NCI-H2107 treated with DMSO at 0.1 percent for 48 hours (cell line): ENCODE results near the gene PODXL2.
"Not testable (repeated sequence)": the region's sequence is repeated elsewhere in the genome, so short reads cannot be mapped to it uniquely, and the experiment has no call there.

Source experiments
- DNase-seq: peaks from one replicate; lab custom pipeline; 2025; ENCODE audit not compliant: unreplicated experiment; lab: John Stamatoyannopoulos, UW

PODXL2 gene

DNA sequence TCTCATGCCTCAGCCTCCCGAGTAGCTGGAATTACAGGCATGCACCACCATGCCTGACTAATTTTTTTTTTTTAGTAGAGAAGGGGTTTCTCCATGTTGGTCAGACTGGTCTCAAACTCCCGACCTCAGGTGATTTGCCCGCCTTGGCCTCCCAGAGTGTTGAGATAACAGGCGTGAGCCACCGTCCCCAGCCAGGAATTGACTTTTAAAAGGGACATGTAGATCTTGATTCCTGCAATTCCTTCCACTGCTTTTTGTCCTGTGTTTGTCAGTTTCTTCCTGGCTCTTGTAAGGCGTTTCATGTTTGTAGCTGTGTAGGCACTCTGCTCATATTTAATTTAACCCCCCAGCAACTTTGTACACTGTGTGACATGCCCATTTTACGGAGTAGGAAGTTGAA lies 23.4 kb upstream of the PODXL2 start:
- not testable (repeated sequence) for DNase-seq

DNA sequence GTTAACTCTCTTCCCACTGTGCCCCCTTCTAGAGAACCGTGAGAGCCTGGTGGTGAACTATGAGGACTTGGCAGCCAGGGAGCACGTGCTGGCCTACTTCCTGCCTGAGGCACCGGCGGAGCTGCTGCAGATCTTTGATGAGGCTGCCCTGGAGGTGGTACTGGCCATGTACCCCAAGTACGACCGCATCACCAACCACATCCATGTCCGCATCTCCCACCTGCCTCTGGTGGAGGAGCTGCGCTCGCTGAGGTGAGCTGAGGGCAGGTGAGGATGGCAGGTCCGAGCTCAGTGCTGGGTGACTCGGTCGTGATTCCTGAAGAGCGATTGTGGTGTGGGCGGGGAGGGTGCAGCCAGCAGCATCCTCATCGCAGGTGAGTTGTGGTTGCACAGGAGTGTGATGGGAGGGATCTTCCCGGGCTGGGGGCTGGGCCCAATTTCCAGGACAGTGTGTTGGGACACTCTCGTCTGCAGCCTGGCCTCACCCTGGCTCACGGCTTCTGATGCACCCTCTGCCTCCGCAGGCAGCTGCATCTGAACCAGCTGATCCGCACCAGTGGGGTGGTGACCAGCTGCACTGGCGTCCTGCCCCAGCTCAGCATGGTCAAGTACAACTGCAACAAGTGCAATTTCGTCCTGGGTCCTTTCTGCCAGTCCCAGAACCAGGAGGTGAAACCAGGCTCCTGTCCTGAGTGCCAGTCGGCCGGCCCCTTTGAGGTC lies 22.7 kb upstream of the PODXL2 start:
- no peak for DNase-seq

DNA sequence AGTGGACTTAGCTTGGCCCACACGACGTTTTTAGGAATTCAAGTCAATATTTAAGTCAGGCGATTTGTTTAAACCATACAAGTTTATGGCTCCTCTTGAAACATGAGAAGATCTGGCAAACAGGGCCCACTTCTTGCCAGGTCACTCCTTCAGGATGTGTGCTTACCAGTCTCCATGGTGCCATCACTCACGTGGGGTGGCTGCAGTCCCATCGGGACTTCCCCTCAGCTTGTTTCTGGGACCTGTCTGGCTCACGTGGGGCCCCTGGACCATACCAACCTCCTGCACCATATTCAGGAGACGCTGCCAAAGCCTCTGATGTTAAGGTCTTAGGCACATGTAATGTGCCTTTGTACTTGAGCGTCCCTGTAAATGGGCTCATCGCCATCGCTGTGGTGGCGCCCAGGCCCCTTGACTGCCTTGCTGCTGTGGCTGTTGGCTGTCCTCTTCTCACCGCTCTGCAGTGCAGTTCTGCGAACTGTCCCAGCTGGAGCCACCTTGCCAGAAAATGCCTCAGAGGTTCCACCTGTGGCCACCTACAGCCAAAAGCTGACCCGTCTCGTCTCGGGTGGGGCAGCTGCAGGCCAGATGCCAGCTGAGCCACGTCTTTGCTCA lies 21.9 kb upstream of the PODXL2 start:
- no peak for DNase-seq

DNA sequence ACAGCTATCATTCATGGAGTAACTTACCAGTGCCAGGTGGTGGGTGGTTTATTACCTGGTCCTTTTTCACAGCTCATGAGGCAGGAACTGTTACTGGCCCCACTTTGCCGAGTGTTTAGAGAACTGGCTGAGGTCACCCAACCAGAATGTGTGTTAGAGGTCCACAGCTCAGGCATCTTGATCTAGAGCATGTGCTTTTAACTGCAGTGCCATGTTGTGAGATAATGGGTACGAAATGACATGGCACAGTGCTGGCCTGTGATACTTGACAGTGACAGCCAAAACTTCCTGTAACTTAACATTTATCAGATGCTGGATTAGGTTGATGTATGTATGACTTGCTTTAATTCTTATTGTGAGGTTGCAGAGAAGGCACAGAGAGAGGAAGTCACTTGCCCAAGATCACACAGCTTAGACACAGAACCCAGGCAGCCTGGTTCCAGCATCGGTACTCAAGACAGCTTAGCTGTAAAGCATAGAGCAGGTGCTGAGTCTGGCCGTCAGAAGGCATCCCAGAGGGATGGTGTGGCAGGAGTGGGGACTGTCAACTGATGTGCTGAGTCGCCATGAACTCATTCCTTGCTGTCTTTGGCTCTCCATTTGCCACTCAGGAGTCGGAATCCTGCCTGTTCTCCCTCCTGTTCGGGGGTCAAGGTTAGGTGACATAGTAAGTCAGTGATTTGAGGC lies 21.2 kb upstream of the PODXL2 start:
- no peak for DNase-seq

DNA sequence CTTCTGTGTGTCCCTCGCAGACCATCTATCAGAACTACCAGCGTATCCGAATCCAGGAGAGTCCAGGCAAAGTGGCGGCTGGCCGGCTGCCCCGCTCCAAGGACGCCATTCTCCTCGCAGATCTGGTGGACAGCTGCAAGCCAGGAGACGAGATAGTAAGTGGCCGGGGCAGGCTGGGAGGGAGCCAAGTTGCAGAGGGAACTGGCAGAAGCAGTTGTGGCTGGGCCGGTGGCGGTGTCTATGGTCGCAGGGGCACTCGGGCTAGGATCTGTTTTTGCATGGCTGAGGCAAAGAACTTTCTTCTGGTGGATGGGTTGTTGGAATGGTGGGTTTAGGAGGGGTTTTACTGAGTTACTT lies 20.6 kb upstream of the PODXL2 start:
- DNase-seq, result no peak

DNA sequence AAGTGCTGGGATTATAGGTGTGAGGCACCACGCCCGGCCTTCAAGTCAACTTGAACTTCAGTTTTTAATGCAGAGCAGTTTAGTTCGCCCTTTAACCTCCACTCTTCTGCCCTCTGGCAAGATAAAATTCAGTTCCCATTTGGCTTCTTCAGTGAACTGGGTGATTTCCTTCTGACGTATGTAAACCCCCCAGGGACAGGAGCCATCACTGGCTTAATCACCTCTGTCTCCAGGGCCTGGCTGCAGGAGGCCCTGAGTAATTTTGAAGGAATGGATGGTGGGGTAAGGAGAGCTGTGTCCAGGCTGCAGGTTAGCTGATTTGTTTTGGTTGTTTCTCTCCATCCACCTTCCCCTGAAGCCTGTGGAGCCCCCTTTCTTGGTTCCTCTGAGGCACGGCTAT lies 18.9 kb upstream of the PODXL2 start:
- DNase-seq, result no peak

DNA sequence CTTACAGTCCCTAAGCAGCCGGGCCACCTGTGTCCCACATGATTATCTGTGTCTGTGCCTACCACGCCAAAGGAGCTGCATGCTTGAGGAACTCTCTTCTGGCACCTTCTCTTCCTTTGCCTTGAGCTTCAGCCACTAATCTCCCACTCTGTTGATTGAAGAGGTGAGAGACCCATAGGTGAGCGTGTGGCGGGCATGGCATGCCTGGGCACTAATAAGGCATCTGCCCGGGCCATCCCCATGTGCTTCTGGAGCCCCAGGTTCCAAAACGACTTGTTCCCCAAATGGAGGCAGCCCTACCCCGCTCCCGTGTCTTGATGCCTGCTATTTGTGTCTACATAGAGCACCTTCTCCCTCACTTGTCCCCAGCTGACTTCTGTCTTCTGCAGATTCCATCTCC lies 17.7 kb upstream of the PODXL2 start:
- no peak for DNase-seq

DNA sequence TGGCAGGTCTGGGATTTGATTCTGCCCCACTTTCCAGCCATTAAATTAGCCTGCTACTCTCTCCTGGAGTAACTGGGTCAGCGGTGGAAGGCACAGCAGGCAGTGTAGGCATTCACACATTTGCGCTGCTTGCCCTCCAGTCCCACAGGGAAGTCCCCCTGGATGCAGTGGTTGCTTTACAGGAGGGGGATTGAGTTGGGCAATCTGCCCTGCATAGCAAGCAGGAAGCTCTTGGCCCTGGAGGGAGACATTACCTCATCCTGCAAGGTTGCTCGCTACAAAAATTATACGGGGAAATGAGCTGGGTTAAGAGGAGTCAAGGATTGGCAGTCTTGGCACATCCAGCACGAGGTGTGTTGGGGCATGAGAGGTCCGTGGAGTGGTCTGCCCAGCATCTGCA lies 16.0 kb upstream of the PODXL2 start:
- DNase-seq, result no peak

DNA sequence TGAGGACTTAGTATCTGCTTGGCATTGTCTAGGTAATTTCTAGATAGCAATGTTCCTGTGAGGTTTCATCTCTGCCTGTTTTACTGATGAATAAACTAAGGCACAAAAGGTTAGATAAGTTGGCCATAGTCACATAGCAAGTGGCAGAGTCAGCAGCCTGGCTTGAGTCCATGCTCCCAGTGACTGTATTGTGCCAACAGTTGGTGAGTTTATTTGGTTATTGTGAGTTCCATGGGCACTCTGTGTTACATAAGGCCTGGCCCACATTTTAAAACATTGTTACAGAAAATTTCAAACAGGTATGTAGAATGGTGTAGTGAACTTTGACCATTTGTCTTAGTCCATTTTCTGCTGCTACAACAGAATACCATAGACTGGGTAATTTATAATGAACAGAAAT lies 15.6 kb upstream of the PODXL2 start:
- no peak for DNase-seq

DNA sequence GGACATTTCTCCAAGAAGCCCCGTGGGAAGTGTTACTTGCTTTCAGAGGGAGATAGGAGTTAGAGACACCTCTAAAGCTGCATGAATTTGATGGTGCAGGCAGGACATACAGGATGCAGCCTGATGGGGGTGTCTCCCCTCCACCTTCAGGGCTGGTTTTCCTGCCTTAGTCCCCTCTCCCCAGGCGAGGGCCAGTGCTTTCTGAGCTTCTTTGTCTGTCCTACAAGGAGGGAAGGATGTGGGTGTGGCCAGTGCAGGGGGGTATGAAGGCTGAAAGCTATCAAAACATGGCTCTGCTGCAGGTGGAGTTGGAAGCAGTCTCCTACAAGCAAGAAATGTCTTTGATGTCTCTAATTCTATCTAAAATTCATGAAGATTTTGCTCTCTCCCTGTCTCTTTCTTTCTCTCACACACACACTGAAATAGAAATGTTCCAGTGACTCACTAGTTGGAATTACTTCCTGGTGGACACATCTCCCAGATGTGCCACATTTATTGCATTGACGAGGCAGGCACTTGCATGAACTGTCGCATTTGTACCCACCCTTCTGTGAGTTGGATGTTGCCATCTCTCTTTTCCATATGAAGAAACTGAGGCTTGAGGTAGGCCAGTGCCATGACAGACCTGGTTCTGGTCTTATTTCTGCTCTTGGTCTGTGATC lies 13.9 kb upstream of the PODXL2 start:
- DNase-seq, result no peak

DNA sequence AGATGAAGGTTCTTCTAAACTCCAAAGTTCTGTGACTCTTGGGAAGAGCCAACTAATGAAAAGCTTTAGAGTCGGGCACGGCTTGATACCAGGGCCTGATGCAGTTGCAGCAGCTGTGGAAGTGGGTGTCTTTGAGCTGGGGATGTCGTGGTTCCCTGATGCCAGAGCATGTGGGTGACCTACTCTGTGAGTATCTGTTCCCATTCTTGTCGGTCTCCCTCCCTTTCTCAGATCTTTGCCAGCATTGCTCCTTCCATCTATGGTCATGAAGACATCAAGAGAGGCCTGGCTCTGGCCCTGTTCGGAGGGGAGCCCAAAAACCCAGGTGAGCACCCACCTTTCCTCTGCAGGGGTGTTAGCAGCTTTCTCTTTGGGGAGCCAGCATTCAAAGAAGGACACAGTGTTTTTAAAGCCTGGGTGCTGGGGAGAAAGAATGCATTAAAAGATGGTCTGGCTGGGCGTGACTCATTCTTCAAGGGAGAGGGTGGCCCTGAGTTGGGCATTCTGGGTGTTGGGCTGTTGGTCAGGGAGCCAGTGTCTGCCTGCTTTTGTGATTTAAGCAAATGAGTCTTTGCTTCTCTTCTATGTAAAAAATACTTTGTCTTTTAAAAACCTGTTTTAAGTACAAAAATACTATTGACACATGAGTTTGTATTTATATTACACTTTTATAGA lies 13.2 kb upstream of the PODXL2 start:
- DNase-seq, result no peak

DNA sequence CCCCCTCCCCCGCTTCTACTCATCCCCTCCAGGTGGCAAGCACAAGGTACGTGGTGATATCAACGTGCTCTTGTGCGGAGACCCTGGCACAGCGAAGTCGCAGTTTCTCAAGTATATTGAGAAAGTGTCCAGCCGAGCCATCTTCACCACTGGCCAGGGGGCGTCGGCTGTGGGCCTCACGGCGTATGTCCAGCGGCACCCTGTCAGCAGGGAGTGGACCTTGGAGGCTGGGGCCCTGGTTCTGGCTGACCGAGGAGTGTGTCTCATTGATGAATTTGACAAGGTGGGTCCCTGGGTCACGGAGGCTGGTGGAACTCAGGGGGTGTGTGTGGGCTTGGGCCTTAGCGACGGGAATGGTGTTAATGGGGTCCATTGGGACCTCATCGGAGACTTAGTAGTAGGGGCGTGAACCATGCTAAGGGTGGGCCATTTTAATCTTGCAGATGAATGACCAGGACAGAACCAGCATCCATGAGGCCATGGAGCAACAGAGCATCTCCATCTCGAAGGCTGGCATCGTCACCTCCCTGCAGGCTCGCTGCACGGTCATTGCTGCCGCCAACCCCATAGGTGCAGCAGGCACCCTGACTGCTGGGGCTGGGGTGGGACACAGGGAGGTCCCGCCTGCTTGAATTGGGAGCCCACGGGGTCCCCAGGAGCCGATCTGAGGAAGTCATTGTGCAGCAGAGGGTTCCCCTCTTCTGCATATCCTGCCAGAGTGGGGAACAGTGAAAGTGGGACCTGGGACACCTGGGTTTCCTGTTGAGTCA lies 12.0 kb upstream of the PODXL2 start:
- no peak for DNase-seq

DNA sequence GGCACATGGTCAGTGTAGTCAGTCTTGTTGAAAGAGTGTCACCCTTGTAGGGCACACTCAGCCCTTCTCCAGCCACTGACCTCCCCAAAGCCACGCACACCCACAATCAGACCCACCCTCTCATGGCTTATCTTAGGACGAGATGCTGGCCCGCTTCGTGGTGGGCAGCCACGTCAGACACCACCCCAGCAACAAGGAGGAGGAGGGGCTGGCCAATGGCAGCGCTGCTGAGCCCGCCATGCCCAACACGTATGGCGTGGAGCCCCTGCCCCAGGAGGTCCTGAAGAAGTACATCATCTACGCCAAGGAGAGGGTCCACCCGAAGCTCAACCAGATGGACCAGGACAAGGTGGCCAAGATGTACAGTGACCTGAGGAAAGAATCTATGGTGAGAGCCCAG lies 10.1 kb upstream of the PODXL2 start:
- no peak for DNase-seq

DNA sequence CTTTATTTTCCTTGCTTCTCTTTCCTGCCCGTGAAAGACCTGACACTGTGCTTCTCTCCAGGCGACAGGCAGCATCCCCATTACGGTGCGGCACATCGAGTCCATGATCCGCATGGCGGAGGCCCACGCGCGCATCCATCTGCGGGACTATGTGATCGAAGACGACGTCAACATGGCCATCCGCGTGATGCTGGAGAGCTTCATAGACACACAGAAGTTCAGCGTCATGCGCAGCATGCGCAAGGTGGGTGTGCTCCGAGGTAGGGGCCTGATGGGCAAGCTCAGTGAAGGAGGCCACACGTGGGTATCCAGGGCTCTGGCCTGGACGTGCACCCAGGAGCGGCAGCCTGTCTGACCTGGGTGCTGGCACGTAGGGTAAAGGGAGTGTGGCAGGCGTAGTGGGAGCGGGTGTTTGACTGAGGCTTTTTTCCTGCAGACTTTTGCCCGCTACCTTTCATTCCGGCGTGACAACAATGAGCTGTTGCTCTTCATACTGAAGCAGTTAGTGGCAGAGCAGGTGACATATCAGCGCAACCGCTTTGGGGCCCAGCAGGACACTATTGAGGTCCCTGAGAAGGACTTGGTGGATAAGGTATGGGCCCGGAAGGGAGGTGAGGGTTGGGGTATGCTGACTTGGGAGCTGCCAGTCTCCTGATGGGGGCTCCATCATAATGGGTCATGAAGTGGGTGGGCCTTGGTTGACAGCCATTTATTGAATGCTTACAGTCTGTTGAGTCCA lies 8.2 kb upstream of the PODXL2 start:
- DNase-seq, result no peak

DNA sequence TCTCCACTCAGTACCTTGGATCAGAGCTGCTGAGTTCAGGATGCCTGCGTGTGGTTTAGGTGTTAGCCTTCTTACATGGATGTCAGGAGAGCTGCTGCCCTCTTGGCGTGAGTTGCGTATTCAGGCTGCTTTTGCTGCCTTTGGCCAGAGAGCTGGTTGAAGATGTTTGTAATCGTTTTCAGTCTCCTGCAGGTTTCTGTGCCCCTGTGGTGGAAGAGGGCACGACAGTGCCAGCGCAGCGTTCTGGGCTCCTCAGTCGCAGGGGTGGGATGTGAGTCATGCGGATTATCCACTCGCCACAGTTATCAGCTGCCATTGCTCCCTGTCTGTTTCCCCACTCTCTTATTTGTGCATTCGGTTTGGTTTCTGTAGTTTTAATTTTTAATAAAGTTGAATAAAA lies 7.0 kb upstream of the PODXL2 start:
- DNase-seq, result no peak

DNA sequence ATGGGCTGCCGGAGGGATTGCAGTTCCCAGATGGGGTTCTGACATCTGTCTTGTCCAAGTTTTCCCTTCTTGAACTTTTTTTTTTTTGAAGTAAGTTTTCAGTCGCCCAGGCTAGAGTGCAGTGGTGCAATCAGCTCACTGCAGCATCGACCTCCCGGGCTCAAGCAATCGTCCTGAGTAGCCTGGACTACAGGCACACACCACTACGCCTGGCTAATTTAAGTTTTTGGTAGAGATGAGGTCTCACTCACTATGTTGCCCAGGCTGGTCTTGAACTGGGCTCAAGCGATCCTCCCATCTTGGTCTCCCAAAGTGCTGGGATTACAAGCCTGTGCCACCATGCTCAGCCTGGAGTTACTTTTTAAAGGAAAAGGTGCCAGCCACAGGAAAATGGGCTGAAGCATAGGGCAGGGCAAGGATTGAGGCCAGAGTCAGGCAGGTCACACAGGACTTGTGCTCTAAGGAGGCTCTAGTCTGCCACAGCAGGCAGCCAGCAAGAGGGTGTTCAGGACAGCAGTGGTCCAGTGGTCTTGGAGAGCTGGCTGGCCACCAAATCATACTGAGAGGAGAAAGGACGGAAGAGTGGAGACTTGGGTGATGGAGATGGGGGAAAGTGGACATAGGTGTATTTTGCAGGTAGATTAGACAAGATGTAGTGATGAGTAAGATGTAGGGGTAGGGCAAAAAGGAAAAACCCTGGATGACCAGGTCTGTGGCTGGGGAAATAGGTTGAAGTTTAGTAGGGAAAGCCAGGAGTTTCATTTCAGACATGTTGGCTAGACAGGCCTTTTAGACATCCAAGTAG lies 6.0 kb upstream of the PODXL2 start:
- DNase-seq, result no peak

DNA sequence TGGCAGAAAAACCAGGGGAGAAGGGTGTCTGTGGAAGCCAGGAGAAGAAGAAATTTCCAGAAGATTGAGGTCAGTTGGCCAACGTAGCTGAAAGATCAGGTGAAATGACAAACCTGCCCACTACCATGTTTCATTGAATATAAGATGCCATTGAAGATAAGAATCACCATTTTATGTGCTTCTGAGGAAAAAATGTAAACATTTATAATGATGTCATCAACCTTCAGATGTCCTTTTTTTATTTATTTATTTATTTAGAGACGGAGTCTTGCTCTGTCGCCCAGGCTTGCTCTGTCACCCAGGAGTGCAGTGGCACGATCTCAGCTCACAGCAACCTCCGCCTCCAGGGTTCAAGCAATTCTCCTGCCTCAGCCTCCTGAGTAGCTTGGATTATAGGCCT lies 4.9 kb upstream of the PODXL2 start:
- no peak for DNase-seq

DNA sequence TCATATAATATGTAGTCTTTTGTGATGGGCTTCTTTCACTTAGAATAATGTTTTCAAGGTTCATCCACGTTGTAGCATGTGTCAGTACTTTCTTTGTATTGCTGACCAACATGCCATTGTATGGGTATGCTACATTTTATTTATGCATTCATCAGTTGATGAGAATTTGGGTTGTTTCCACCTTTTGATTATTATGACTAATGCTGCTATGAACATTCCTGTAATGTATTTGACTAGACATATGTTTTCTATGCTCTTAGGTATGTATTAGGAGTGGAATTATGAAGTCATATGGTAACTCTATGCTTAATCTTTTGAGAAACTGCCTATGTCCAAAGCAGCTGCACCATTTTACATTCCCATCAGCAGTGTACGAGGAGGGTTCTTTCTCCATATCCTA lies 3.2 kb upstream of the PODXL2 start:
- no peak for DNase-seq

DNA sequence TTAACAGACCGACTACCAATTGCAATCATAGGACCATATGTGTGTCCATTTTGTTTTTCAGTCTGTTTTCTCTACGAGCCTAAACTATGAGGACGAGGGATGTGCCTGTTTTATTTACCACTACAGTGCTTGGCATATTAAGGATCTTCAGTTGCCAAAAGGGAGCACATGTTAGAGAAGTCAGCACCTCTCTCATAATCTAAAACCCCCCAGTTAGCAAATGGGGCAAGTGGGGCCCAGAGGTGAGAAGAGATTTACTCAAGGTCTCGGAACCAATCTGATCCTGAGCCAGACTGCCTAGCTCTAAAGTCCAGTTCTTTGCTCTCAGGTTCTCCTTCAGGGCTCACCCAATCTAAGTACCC lies 578 bp upstream of the PODXL2 start:
- no peak for DNase-seq
